Heart right ventricle (tissue), 16 donors: ENCODE results near the gene LRRTM3. TPM values are rescaled to one million over a fixed set of nuclear protein-coding genes. Genes with fewer than 3 reads are reported as not detected.

Source experiments
- ATAC-seq, 8 donors: fragments of 200-7000 bp; cut with Tn5 transposase; one replicate each; pipeline ENCODE4 v1.9.1; 2020; ENCODE audit warnings: mild to moderate bottlenecking in 8 of 8, moderate library complexity in 8 of 8, moderate number of reproducible peaks in 1 of 8
- DNase-seq, 2 donors: peaks; one replicate each; pipeline ENCODE4 v3.0.0-alpha.2; 2020
- H3K27ac ChIP-seq, 10 donors: fragments of 200-600 bp; sonication (generic) in 2 of 10; one replicate each; pipeline versions ENCODE4 v1.5.0 to v1.8.0; 2020 to 2022; ENCODE audit warnings: mild to moderate bottlenecking in 3 of 10
- H3K27me3 ChIP-seq, 7 donors: fragments of 200-600 bp; one replicate each; pipeline ENCODE4 v1.8.0; 2021 to 2022; ENCODE audit warnings: mild to moderate bottlenecking in 2 of 7
- H3K36me3 ChIP-seq, 9 donors: fragments of 200-600 bp; sonication (generic) in 1 of 9; one replicate each; pipeline versions ENCODE4 v1.5.0 to v1.8.0; 2020 to 2022; ENCODE audit warnings: mild to moderate bottlenecking in 2 of 9
- H3K4me1 ChIP-seq, 9 donors: fragments of 200-600 bp; sonication (generic) in 1 of 9; one replicate each; pipeline versions ENCODE4 v1.5.0 to v1.8.0; 2020 to 2022; ENCODE audit warnings: mild to moderate bottlenecking in 4 of 9
- H3K4me3 ChIP-seq, 10 donors: fragments of 200-600 bp; sonication (generic) in 2 of 10; one replicate each; pipeline versions ENCODE4 v1.5.0 to v1.8.0; 2020 to 2022; ENCODE audit warnings: mild to moderate bottlenecking in 7 of 10, moderate library complexity in 2 of 10
- H3K9me3 ChIP-seq, 11 donors: fragments of 200-600 bp in 10 of 11; sonication (generic) in 2 of 11; one replicate each; pipeline versions ENCODE4 v1.5.0 to v1.8.0; 2013 to 2022; ENCODE audit warnings: mild to moderate bottlenecking in 2 of 11, control low read depth in 1 of 11, moderate library complexity in 1 of 11
- CTCF ChIP-seq, 9 donors: fragments of 200-600 bp; sonication (generic) in 2 of 9; IDR thresholded peaks; one replicate each; pipeline versions ENCODE4 v1.5.0 to v1.8.0; 2021 to 2022; ENCODE audit warnings: antibody characterized with exemption in 9 of 9, mild to moderate bottlenecking in 5 of 9, moderate library complexity in 1 of 9
- WGBS, 2 donors: extraction: QIAGEN DNeasy Blood & Tissue Kit; methylation state at CpG; one replicate each; pipeline ENCODE4 v1.1.7; 2013; ENCODE audit warnings: inconsistent platforms in 1 of 2; 5-methylcytosine and 5-hydroxymethylcytosine counted together
- intact Hi-C, 10 donors: fragments of 100-400 bp; cut with DNase I; formaldehyde crosslinking; loops; one replicate each; pipeline versions ENCODE4 v1.11.1 to v1.14.2; 2022
- polyA plus RNA-seq, 2 donors: library from polyadenylated mRNA; stranded (reverse); fragments of 200-250 nt; gene quantifications; one replicate each; pipeline ENCODE4 v1.2.3, GENCODE V29; 2013
- total RNA-seq, 10 donors: library from RNA; stranded (reverse); fragmentation: NEBNext Ultra II Directional in 3 of 10; extraction: Animal tissue kit (Norgen Biotek cat#: 25700) in 3 of 10; gene quantifications; one replicate each; pipeline versions ENCODE4 v1.2.1 to v1.2.4, GENCODE V29; 2021 to 2023
- donor health status: Arrhythmogenic right ventricular cardiomyopathy.
- donor health status: ischemic (EF 13 %, LVEDD 7.1; RV severe dilation, severe dysfunction).
- donor health status: healthy with polysubstance abuse.
- donor health status: DM: no; HTN: yes; CAD: no.
- donor health status: DM: no; HTN: no; CAD: no.
- donor health status: ischemic (EF 25% LVEDD 6.9; RV normal size, moderate dysfunction).
- donor health status: ischemic (EF 25% LVEDD 5.7; RV mildly dilated, moderate dysfunction).
- donor health status: healthy.
- donor health status: DM: yes; HTN: yes; CAD: no.
- donor health status: Ischemic cardiomyopathy.
- donor health status: ischemic (EF 35%, LVEDD 5.7; RV mildly dilated, moderate dysfunction).
- donor health status: nonischemic (EF 11% LVEDD 7.7; RV severe dilation, severe dysfunction).
- donor health status: DM: yes; HTN: yes; CAD: no.
- donor health status: PGD.
- donor health status: ischemic (EF 29% LVEDD 5.4; RV normal size, mild dysfunction).
- donor health status: nonischemic (EF 23%, LVEDD 6.1; RV moderate dilation, normal function).

LRRTM3 gene
- total and polyA plus RNA-seq, 12 donors, result not detected

DNA sequence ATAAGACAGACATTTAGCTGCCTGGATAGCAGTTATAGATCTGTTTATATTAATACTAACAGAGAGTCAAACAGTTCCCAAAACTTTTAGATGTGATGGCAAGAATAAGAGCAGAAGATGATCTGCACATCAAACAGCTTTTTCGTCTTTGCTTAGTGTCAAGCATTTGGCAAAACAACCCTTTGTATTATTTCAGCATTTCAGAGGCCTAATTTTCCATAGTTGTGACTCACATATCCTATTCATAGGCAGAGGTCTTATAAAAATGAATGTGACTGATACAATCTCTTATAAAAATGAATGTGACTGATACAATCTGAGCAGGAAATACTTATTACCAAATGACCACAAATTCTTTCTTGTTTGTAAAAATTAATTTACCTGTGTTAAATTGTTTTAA lies 71.2 kb downstream of the LRRTM3 start:
- Histone ChIP-seq H3K27me3 (no peaks in the 10 kb centered on the region), H3K4me1 (peaks cover 0 to 8% (median 0%) of the 10 kb centered on the region in 9 donors), H3K36me3 (no peaks in the 10 kb centered on the region), H3K9me3 (no peaks in the 10 kb centered on the region), H3K27ac (no peak overlapping the region), H3K4me3 (no peak overlapping the region)
- intact Hi-C loops, result no loop called here
- TF ChIP-seq CTCF (IDR thresholded peaks at IDR 0.05), result no peak
- DNase-seq (no peak), ATAC-seq (no peak)
- WGBS, 2 donors, result 39 to 63% methylated on average over 1 of the region's 1 CpG

- Histone ChIP-seq H3K27ac (no peak overlapping the region), H3K27me3 (no peaks in the 10 kb centered on the region), H3K4me1 (peaks cover 0 to under 1% (median 0%) of the 10 kb centered on the region in 9 donors), H3K9me3 (no peaks in the 10 kb centered on the region), H3K4me3 (no peak overlapping the region), H3K36me3 (no peaks in the 10 kb centered on the region)
- no peak for TF ChIP-seq CTCF (IDR thresholded peaks at IDR 0.05)
- intact Hi-C loops, result no loop called here
- no peak for ATAC-seq
- 90 to 93% methylated on average over 3 of the region's 3 CpGs for WGBS, 2 donors
- DNase-seq, result no peak
Observed at GRCh38 chr10:66999762-67000545, 74.1 kb downstream of the LRRTM3 start.

DNA sequence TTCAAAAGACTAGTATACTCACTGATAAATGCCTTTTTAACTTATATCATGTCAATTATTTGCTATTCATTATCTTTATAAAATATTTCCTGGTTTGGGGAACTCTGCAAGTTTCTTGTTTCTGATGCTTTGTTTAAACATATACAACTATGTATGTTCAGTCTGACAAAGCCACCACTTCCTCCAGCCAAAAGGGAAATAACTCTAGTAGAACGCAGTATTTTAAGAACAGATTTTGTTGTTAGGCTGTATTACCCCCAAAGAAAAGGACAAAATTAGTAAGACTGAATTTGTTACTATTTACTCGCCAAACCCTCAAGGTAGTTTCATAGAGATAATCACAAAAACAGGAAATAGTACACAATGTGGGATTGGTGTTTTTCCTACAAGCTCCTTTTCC lies 78.9 kb downstream of the LRRTM3 start:
- DNase-seq (no peak), ATAC-seq (no peak)
- Histone ChIP-seq H3K4me3 (no peak overlapping the region), H3K9me3 (no peaks in the 10 kb centered on the region), H3K27me3 (no peaks in the 10 kb centered on the region), H3K27ac (no peak overlapping the region), H3K36me3 (no peaks in the 10 kb centered on the region), H3K4me1 (no peaks in the 10 kb centered on the region)
- intact Hi-C loops, result no loop called here
- 68 to 76% methylated on average over 2 of the region's 2 CpGs for WGBS, 2 donors
- TF ChIP-seq CTCF (IDR thresholded peaks at IDR 0.05), result no peak

DNA sequence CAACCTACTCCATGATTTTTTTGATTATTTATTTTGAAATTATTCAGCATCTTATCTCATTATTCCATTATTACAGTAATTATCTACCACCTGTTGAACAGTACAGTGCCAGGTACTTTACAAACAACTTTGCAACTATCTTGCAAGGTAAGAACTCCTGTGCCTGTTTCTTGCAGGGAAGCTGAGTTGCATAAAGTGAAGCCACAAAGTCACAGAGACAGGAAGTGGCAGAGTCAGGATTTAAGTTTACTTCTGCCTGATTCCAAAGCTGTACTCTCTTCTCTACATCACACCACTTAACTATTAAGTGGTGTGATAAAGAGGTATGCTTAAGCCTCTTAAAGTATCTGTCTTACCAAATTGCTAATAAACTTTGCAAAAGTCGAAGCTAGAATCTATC lies 80.1 kb downstream of the LRRTM3 start:
- Histone ChIP-seq H3K4me1 (no peaks in the 10 kb centered on the region), H3K4me3 (no peak overlapping the region), H3K27ac (no peak overlapping the region), H3K9me3 (no peaks in the 10 kb centered on the region), H3K27me3 (no peaks in the 10 kb centered on the region), H3K36me3 (no peaks in the 10 kb centered on the region)
- intact Hi-C loops, result no loop called here
- ATAC-seq (no peak), DNase-seq (no peak)
- 30 to 60% methylated on average over 1 of the region's 1 CpG for WGBS, 2 donors
- TF ChIP-seq CTCF (IDR thresholded peaks at IDR 0.05), result no peak
